Measurements from ENCODE around the gene TMEM235.

The TMEM235 gene

GRCh38 chr17:78230996-78231935, at the start of gene TMEM235:
Gene TMEM235, plus strand, starts transcription at chr17:78231631. Its CDS starts 393 bp downstream, at chr17:78232024.
- DNase-seq, result no peak

GRCh38 chr17:78182504-78182903, 48.9 kb upstream of the TMEM235 start:
- DNase-seq, result no peak

DNA sequence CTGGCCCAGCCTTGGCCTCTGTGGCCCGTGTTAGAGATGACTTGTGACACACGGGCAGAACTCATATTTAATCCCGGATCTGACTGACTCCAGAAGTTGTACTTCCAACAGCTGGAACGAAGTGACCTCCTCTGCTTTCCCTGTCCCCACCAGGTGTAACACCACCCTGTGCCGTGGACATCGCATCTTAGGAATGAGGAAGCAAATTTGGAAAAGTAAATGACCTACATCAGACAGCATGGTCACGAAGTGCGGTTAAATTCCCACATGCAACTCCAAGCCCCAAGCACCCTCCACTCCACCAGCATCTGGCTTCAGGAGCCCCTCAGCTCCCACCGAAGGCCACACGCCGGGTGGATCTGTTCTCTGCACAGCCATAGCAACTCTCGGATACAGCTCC, 47.5 kb upstream of the TMEM235 start:
- DNase-seq, result no peak

- DNase-seq, result no peak
These were observed 47.1 kb upstream of the TMEM235 start for GRCh38 chr17:78184351-78184750.

DNA sequence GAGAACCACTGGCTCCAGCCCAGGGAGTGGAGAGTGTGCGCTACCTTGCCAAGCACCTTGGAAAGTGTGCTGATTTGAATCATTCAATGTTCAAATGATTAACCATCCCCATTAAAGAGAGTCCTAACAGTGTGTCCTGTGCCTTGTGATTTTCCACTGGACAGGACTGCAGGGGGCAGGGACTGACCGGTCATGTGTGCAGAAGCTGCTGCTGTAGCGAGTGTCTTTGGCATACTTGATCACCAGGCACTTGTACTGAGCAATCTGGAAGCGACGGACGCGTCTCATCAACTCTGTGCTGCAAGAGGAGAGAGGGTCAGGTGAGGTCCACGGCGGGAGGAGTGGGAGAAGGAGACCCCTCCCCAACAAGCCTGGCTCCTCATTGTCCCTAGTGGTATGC, 46.6 kb upstream of the TMEM235 start:
- DNase-seq, result no peak

DNA sequence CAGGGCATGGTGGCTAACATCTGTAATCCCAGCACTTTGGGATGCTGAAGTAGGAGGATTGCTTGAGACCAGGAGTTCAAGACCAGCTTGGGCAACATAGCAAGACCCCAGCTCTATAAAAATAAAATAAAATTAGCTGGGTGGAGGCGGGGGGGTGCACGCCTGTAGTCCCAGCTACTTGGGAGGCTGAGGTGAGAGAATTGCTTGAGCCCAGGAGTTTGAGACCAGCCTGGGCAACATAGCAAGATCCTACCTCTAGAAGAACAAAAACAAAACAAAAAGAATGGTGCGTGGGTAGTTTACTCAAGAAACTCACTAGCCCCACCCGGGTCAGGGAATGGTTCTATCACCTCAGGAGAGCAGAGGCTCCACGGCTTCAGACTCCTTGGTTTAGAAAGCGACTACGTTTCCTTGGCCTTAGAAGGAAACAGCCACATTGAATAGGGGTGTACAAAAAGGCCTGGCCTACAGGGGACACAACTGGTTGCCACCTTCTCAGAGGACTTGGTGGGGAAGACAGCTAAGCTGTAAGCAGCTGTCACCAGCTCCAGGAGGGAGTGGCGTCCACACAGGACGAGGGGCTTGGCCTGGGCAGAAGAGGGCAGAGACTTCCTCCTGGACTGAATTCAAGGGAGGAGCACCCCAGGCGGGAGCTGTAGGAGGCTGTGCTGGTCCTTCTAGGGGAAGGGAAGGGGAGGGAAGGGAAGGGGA, 45.3 kb upstream of the TMEM235 start:
- DNase-seq, result no peak

- peak; percentile 96 for DNase-seq
These were observed 44.5 kb upstream of the TMEM235 start, which contains the start of the genes AFMID and TK1 for GRCh38 chr17:78186692-78187595. Gene AFMID, plus strand, starts transcription at chr17:78187362. Its CDS starts 9 bp downstream, at chr17:78187371. Gene TK1, minus strand, starts transcription at chr17:78187052. Its CDS starts 58 bp downstream, at chr17:78186994.

DNA sequence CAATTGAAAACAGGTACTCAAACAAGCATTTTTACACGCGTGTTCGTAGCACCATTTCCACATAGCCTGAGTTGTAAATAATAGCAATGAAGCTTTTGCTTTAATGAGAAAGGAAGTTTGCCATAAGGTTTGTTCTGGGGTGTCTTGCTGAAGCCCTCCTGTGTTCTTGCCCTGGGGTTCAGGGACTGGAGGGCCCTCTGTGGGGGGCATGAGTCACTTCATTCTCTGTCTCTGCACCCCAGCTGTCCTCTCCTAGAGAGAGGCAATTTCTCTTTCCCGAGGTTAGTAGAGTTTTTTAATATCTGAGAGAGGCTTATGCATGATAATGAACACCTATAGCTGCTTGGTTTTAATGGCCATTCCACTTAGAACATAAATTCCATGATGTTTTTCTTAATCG, 34.7 kb upstream of the TMEM235 start:
- DNase-seq, result no peak

DNA sequence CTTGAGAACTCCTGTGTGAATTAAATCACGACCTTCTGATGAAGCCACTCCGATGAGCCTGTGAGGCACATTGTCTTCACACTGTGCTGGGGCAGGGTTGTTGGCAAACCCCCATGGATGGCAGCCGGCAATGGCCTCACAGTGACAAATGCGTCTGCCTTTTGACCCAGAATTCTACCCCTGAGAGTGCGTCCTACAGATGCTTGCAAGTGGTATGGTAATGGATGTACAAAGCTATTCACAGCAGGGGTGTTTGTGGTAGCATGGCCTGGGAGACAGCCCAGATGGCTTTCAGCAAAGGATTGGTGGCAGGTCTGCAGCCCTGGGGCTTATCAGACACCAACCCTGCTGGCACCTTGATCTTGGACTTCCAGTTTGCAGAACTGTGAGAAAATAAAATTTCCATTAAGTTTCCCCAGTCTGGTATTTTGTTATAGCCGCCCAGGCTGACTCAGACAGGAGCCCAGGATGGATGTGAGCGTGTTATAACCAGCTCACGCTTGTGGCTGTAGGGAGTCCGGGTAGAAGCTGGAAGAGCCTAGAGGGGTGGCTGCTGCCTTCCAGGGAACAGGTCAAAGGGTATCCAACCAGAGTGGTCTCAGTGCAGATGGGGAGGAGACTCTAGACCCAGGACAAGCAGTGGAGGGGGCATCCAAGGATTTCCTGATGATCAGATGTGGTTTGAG, 34.1 kb upstream of the TMEM235 start:
- DNase-seq, result no peak

- DNase-seq, result no peak
These were observed 31.0 kb upstream of the TMEM235 start for GRCh38 chr17:78200451-78200850.

- no peak for DNase-seq
These were observed 28.8 kb upstream of the TMEM235 start for GRCh38 chr17:78202666-78203065.

- no peak for DNase-seq
These were observed 26.9 kb upstream of the TMEM235 start for GRCh38 chr17:78204387-78205123.

DNA sequence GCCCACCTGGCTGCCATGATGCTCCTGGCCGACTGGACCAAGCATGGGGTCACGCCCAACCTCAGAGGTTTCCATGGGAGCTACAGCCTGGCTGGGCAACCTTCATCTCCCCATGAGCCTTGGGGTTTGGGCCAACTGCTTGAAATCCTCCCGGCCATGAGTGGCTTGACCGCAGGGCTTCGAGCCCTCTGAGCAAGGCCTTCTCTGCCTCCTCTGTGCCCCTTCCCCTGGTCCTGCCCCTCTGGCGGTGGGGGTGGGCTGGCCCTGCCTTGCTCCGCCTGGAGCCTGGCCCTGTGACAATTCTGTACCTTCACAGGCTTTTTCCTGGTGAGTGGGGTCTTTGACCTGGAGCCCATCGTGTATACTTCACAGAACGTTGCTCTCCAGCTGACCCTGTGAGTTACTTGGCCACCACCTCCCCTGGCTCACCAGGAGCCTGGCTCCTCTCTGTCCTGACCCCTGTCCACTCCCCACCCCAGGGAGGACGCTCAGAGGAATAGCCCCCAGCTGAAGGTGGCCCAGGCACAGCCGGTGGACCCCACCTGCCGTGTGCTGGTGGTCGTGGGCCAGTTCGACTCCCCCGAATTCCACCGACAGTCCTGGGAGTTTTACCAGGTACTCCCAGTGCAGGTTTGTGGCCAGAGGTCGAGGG, 26.2 kb upstream of the TMEM235 start:
- DNase-seq, result no peak

DNA sequence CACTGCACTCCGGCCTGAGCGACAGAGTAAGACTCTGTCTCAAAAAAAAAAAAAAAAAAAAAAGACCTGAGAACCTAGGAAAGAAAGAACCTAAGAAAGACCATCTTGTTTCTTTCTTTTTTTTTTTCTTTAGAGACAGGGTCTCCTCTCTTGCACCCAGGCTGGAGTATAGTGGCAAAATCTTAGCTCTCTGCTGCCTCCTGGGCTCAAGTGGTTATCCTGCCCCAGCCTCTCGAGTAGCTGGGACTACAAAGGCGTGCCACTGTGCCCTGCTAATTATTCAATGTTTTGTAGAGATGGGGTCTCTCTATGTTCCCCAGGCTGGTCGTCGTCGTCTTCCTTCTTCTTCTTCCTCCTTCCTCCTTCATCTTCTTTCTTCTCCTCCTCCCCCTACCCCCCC, 25.1 kb upstream of the TMEM235 start:
- DNase-seq, result no peak

GRCh38 chr17:78208486-78208885, 22.9 kb upstream of the TMEM235 start:
- no peak for DNase-seq

DNA sequence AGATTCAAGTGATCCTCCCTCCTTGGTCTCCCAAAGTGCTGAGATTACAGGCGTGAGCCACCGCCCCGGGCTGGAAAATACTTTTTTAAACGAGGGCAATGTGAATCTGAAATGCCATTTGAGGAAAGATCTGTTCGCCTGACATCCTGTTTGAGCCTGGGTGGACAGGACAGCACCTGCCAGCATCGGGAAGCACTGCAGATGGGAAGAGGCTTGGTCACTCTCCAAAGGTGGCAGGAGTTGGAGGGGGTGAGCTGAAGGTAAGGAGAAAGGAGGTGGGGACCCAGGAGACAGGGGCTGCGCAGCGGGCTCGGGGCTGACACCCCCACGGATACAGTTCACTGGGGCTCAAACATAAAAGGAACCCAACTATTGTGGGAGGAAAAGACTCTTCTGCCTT, 21.3 kb upstream of the TMEM235 start:
- DNase-seq, result no peak

GRCh38 chr17:78211032-78211431, 20.4 kb upstream of the TMEM235 start:
- DNase-seq, result no peak

DNA sequence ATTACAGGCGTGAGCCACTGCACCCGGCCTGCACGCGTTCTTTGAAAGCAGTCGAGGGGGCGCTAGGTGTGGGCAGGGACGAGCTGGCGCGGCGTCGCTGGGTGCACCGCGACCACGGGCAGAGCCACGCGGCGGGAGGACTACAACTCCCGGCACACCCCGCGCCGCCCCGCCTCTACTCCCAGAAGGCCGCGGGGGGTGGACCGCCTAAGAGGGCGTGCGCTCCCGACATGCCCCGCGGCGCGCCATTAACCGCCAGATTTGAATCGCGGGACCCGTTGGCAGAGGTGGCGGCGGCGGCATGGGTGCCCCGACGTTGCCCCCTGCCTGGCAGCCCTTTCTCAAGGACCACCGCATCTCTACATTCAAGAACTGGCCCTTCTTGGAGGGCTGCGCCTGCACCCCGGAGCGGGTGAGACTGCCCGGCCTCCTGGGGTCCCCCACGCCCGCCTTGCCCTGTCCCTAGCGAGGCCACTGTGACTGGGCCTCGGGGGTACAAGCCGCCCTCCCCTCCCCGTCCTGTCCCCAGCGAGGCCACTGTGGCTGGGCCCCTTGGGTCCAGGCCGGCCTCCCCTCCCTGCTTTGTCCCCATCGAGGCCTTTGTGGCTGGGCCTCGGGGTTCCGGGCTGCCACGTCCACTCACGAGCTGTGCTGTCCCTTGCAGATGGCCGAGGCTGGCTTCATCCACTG, 17.3 kb upstream of the TMEM235 start, which contains the start of gene BIRC5:
Gene BIRC5, plus strand, starts transcription at position 238 of the 690 bp plus-strand sequence. Its CDS starts 64 bp downstream, at position 302.
- DNase-seq, result peak; percentile 85

DNA sequence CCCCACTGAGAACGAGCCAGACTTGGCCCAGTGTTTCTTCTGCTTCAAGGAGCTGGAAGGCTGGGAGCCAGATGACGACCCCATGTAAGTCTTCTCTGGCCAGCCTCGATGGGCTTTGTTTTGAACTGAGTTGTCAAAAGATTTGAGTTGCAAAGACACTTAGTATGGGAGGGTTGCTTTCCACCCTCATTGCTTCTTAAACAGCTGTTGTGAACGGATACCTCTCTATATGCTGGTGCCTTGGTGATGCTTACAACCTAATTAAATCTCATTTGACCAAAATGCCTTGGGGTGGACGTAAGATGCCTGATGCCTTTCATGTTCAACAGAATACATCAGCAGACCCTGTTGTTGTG, 16.7 kb upstream of the TMEM235 start:
- no peak for DNase-seq

Data from NCI-H524 treated with DMSO at 0.1 percent for 48 hours (cell line).